Osteoblast (primary cell): ENCODE results near the gene GJD3. TPM values are rescaled to one million over a fixed set of nuclear protein-coding genes. Genes with fewer than 3 reads are reported as not detected.
A peak's percentile ranks its signal among the peaks of the same experiment; 100 is the strongest.

Experiments
- DNase-seq: peaks from one replicate; pipeline ENCODE4 v3.0.0; 2011; ENCODE audit warnings: low spot score, mixed read lengths; ENCODE audit not compliant: insufficient read length; ENCODE audit errors: missing footprints
- H2AFZ ChIP-seq: 2 replicates; pipeline ENCODE4 v1.6.0; 2011; ENCODE audit warnings: mild to moderate bottlenecking, low read length
- H3K27ac ChIP-seq: 2 replicates; pipeline ENCODE4 v1.5.1; 2011; ENCODE audit warnings: mild to moderate bottlenecking, low read depth, low read length, moderate library complexity
- H3K27me3 ChIP-seq: 2 replicates; pipeline ENCODE4 v1.6.0; 2012; ENCODE audit warnings: mild to moderate bottlenecking, control low read depth, inconsistent platforms, low read length, moderate library complexity; ENCODE audit not compliant: insufficient read depth
- H3K36me3 ChIP-seq: 2 replicates; pipeline ENCODE4 v1.5.1; 2011; ENCODE audit warnings: mild to moderate bottlenecking, low read length, control low read depth, moderate library complexity; ENCODE audit not compliant: insufficient read depth
- H3K4me1 ChIP-seq: 2 replicates; pipeline ENCODE4 v1.5.1; 2011; ENCODE audit warnings: mild to moderate bottlenecking, low read length, control low read depth, moderate library complexity; ENCODE audit not compliant: insufficient read depth
- H3K4me2 ChIP-seq: 2 replicates; pipeline ENCODE4 v1.6.0; 2011; ENCODE audit warnings: mild to moderate bottlenecking, low read length; ENCODE audit not compliant: insufficient read depth
- H3K4me3 ChIP-seq: fragments of 200-600 bp; sonication (generic); 3 replicates; pipeline ENCODE4 v1.5.1; 2012; ENCODE audit warnings: mild to moderate bottlenecking, low read length, inconsistent platforms; ENCODE audit not compliant: insufficient read depth
- H3K79me2 ChIP-seq: 2 replicates; pipeline ENCODE4 v1.6.0; 2012; ENCODE audit warnings: mild to moderate bottlenecking, low read length, control low read depth, inconsistent platforms; ENCODE audit not compliant: insufficient read depth
- H3K9me3 ChIP-seq: 2 replicates; pipeline ENCODE4 v1.5.1; 2011; ENCODE audit warnings: low read depth, low read length, control low read depth
- H4K20me1 ChIP-seq: 2 replicates; pipeline ENCODE4 v1.6.0; 2012; ENCODE audit warnings: mild to moderate bottlenecking, low read length, control low read depth; ENCODE audit not compliant: insufficient read depth
- CTCF ChIP-seq: IDR thresholded peaks from 2 replicates; pipeline ENCODE4 v1.5.1; 2011; ENCODE audit warnings: mild to moderate bottlenecking, low read depth, low read length, moderate library complexity; ENCODE audit errors: extremely low read depth
- small RNA-seq: library from RNA; depleted of rRNA; stranded (forward); fragments of <200 nt; gene quantifications from one replicate; pipeline ENCODE3, GENCODE V24; 2012
- total RNA-seq: library from RNA; depleted of rRNA; stranded (reverse); fragments of >200 nt; gene quantifications from 2 replicates; pipeline ENCODE4 v1.2.3, GENCODE V29; 2012

GJD3 gene
- total RNA-seq, 1 donor, result 1.8 TPM

DNA sequence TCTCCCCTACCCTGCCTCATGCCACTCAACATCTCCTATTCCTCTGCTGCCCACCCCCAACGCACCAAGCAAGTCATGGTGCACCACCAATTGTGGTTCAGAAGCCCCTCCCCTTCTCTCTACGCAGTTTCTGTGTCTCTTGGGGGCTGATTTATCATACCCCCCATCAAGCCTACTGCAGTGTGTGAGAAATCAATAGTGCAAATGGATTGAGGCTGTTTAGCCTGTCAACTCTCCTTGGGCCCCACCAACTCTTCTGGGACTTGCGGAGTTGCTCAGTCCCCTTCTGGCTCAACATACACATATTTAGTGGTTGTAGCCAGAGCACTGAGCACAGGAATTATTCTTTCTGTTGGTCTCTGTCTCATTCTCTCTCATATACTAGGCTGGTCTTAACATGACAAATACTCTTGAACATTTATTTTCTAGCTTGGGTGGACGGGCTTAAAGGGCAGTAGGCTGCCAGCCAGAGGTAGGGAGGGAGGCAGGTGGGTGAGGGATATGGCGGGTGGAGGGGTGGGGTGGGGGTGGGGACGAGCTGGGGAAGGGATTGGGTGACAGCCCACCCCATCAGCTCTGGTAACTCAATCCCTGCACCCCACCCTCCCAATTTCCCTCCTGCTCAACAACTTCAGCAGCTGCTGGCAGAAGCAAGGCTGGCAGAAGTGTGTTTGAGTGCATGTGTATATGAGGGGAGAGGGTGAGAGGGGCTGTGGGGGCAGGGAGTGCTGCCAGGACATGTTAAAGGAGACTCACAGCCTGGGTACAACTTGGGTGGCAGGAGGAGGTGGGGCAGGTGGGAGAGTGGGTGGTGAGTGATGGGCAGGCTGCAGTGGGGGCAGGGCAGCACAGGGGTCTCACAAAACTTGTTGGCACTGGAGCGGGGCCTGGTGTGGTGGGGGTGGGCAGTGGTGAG, 50.6 kb downstream of the GJD3 start:
- H3K4me3 ChIP-seq, result no peak overlapping the region
- H3K79me2 ChIP-seq, result peaks cover 9% of the 10 kb centered on the region
- no peaks in the 10 kb centered on the region for H3K27me3 ChIP-seq
- no peaks in the 10 kb centered on the region for H3K9me3 ChIP-seq
- peak overlapping the region; percentile 77 for H3K27ac ChIP-seq
- H3K4me1 ChIP-seq, result peaks cover 72% of the 10 kb centered on the region
- H2AFZ ChIP-seq, result no peak overlapping the region
- peak; percentile 75 for DNase-seq
- H4K20me1 ChIP-seq, result peaks cover 3% of the 10 kb centered on the region
- H3K4me2 ChIP-seq, result peak overlapping the region; percentile 56
- TF ChIP-seq CTCF, result no peak
- H3K36me3 ChIP-seq, result no peaks in the 10 kb centered on the region

Small RNAs within 50 kb of the gene (small RNA-seq; reads per million reads assigned to genes)
- gene RF00019 (not detected), gene RNA5SP441 (not detected)

Other genes starting within 250 kb of the GJD3 start
- gene MSL1, start 242.8 kb downstream of the GJD3 start, total RNA-seq, result 53.3 and 60.1 TPM in 2 replicates
- 40.7 and 45.2 TPM in 2 replicates for gene CASC3, start 224.2 kb downstream of the GJD3 start, total RNA-seq
- gene RAPGEFL1, start 187.3 kb downstream of the GJD3 start, total RNA-seq, result 1.4 and 2.1 TPM in 2 replicates
- 8.0 and 8.5 TPM in 2 replicates for gene WIPF2, start 145.4 kb downstream of the GJD3 start, total RNA-seq
- 5.1 and 8.3 TPM in 2 replicates for gene CDC6, start 76.9 kb downstream of the GJD3 start, total RNA-seq
- gene RARA, start 55.6 kb downstream of the GJD3 start, total RNA-seq, result 31.1 and 32.4 TPM in 2 replicates
- 14.5 and 15.9 TPM in 2 replicates for gene TOP2A, start 53.2 kb upstream of the GJD3 start, total RNA-seq
- gene IGFBP4, start 78.7 kb upstream of the GJD3 start, total RNA-seq, result 666 and 801 TPM in 2 replicates
- under 0.01 and 0.29 TPM in 2 replicates for gene TNS4, start 136.9 kb upstream of the GJD3 start, total RNA-seq
- gene CCR7, start 200.7 kb upstream of the GJD3 start, total RNA-seq, result not detected in 2 replicates